Left ventricle myocardium inferior (tissue), 1 donor: ENCODE measurements around the gene GLMN. TPM values are rescaled to one million over a fixed set of nuclear protein-coding genes. Genes with fewer than 3 reads are reported as not detected.
"Not testable (repeated sequence)": the region's sequence is repeated elsewhere in the genome, so short reads cannot be mapped to it uniquely, and the experiment has no call there.

Experiments
- DNase-seq: peaks from one replicate; pipeline ENCODE4 v3.0.0-alpha.2; 2020
- H3K27ac ChIP-seq: fragments of 200-600 bp; replicated peaks from 2 replicates; pipeline ENCODE4 v1.8.0; 2021
- H3K27me3 ChIP-seq: fragments of 200-600 bp; 2 replicates; pipeline ENCODE4 v1.8.0; 2021; ENCODE audit warnings: low read depth
- H3K36me3 ChIP-seq: fragments of 200-600 bp; 2 replicates; pipeline ENCODE4 v1.8.0; 2021
- H3K4me1 ChIP-seq: fragments of 200-600 bp; 2 replicates; pipeline ENCODE4 v1.8.0; 2021
- H3K4me3 ChIP-seq: fragments of 200-600 bp; 2 replicates; pipeline ENCODE4 v1.8.0; 2021; ENCODE audit warnings: mild to moderate bottlenecking, moderate library complexity
- H3K9me3 ChIP-seq: fragments of 200-600 bp; replicated peaks from 2 replicates; pipeline ENCODE4 v1.8.0; 2021
- intact Hi-C: fragments of 100-400 bp; cut with micrococcal nuclease; formaldehyde crosslinking; loops from one replicate; pipeline ENCODE4 v1.11.0; 2022
- total RNA-seq: library from RNA; stranded (reverse); fragmentation: NEBNext Ultra II Directional; extraction: Animal tissue kit (Norgen Biotek cat#: 25700); gene quantifications from one replicate; pipeline ENCODE4 v1.2.1, GENCODE V29; 2021
- TF ChIP-seq, protein P1 (sequence below): fragments of 200-600 bp; IDR thresholded peaks from 2 replicates; pipeline ENCODE4 v1.8.0; 2021; ENCODE audit warnings: antibody characterized with exemption, mild to moderate bottlenecking, borderline replicate concordance
- donor health status: DM: no; HTN: yes; CAD: no; lungs with severe emphysema.

GLMN gene
- total RNA-seq, 1 donor from 2014 or later = 6.2 TPM

GRCh38 chr1:92291372-92291999, 7.3 kb downstream of the GLMN start:
- H3K4me3 ChIP-seq = no peak overlapping the region
- TF ChIP-seq, protein P1, sequence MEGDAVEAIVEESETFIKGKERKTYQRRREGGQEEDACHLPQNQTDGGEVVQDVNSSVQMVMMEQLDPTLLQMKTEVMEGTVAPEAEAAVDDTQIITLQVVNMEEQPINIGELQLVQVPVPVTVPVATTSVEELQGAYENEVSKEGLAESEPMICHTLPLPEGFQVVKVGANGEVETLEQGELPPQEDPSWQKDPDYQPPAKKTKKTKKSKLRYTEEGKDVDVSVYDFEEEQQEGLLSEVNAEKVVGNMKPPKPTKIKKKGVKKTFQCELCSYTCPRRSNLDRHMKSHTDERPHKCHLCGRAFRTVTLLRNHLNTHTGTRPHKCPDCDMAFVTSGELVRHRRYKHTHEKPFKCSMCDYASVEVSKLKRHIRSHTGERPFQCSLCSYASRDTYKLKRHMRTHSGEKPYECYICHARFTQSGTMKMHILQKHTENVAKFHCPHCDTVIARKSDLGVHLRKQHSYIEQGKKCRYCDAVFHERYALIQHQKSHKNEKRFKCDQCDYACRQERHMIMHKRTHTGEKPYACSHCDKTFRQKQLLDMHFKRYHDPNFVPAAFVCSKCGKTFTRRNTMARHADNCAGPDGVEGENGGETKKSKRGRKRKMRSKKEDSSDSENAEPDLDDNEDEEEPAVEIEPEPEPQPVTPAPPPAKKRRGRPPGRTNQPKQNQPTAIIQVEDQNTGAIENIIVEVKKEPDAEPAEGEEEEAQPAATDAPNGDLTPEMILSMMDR = peak; percentile 71
- no peaks in the 10 kb centered on the region for H3K27me3 ChIP-seq
- H3K36me3 ChIP-seq = peaks cover 32% of the 10 kb centered on the region
- no peak for DNase-seq
- H3K4me1 ChIP-seq = peaks cover 5% of the 10 kb centered on the region
- no peaks in the 10 kb centered on the region for H3K9me3 ChIP-seq
- intact Hi-C loops = no loop called here
- H3K27ac ChIP-seq = no peak overlapping the region

DNA sequence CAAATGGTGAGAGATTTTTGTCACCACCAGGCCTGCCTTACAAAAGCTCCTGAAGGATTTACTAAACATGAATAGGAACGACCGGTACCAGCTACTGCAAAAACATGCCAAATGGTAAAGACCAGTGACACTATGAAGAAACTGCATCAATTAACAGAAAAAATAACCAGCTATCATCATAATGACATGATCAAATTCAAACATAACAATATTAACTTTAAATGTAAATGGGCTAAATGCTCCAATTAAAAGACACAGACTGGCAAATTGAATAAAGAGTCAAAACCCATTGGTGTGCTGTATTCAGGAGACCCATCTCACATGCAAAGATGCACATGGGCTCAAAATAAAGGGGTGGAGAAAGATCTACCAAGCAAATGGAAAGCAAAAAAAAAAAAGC, 17.4 kb downstream of the GLMN start:
- intact Hi-C loops, DNase-seq, H3K9me3 ChIP-seq, H3K27ac ChIP-seq, H3K27me3 ChIP-seq, H3K4me1 ChIP-seq, H3K4me3 ChIP-seq: not testable (repeated sequence)
- peaks cover 42% of the 10 kb centered on the region for H3K36me3 ChIP-seq

DNA sequence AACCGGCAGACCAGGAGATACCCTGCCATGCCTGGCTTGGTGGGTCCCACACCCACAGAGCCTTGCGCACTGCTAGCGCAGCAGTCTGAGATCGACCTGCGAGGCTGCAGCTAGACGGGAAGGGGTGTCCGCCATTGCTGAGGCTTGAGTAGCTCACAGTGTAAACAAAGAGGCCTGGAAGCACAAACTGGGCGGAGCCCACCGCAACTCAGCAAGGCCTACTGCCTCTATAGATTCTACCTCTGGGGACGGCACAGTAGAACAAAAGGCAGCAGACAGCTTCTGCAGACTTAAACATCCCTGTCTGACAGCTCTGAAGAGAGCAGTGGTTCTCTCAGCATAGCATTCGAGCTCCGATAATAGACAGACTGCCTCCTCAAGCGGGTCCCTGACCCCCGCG, 19.0 kb downstream of the GLMN start:
- H3K9me3 ChIP-seq, intact Hi-C loops, H3K27me3 ChIP-seq, H3K4me1 ChIP-seq, H3K4me3 ChIP-seq, DNase-seq, H3K27ac ChIP-seq: not testable (repeated sequence)
- H3K36me3 ChIP-seq = peaks cover 32% of the 10 kb centered on the region

- Histone ChIP-seq H3K9me3 (peaks cover 7% of the 10 kb centered on the region), H3K4me1 (no peaks in the 10 kb centered on the region), H3K27ac (no peak overlapping the region), H3K4me3 (no peak overlapping the region), H3K36me3 (peaks cover 37% of the 10 kb centered on the region), H3K27me3 (no peaks in the 10 kb centered on the region)
- no peak for DNase-seq
- intact Hi-C loops = no loop called here
- TF ChIP-seq, protein P1 = no peak
Measured at GRCh38 chr1:92277105-92277723, 21.6 kb downstream of the GLMN start.

DNA sequence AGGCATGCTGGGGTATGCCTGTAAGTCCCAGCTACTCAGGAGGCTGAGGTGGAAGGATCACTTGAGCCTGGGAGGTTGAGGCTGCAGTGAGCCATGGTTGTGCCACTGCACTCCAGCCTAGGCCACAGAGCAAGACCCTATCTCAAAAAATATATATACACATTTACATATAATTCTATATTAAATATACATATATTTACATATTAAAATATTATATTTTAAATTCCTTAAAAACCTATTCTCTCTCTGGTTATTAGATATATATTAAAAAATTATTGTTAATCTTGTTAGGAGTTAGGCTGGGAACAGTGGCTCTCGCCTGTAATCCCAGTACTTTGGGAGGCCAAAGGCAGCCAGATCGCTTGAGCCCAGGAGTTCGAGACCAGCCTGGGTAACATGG, 22.7 kb downstream of the GLMN start:
- Histone ChIP-seq H3K27me3 (no peaks in the 10 kb centered on the region), H3K36me3 (peaks cover 32% of the 10 kb centered on the region), H3K4me1 (no peaks in the 10 kb centered on the region), H3K27ac (no peak overlapping the region), H3K9me3 (no peaks in the 10 kb centered on the region), H3K4me3 (no peak overlapping the region)
- intact Hi-C loops = no loop called here
- no peak for DNase-seq
- TF ChIP-seq, protein P1 = no peak

- H3K4me1 ChIP-seq = no peaks in the 10 kb centered on the region
- no peaks in the 10 kb centered on the region for H3K27me3 ChIP-seq
- no peaks in the 10 kb centered on the region for H3K9me3 ChIP-seq
- H3K36me3 ChIP-seq = peaks cover 22% of the 10 kb centered on the region
- H3K4me3 ChIP-seq = no peak overlapping the region
- TF ChIP-seq, protein P1 = no peak
- no peak overlapping the region for H3K27ac ChIP-seq
- DNase-seq = no peak
- intact Hi-C loops = no loop called here
Measured at GRCh38 chr1:92274939-92275338, 23.8 kb downstream of the GLMN start.
